Skeletal muscle satellite cell (primary cell): Measurements from ENCODE around the gene GRID2.

ENCODE experiments used
- H3K27me3 ChIP-seq: 2 replicates; pipeline ENCODE4 v1.7.0; 2013; ENCODE audit warnings: low read length; ENCODE audit not compliant: control insufficient read depth, insufficient read depth
- H3K36me3 ChIP-seq: 2 replicates; pipeline ENCODE4 v1.7.0; 2013; ENCODE audit warnings: mild to moderate bottlenecking, control low read depth, low read length; ENCODE audit not compliant: insufficient read depth
- H3K4me1 ChIP-seq: 2 replicates; pipeline ENCODE4 v1.7.0; 2013; ENCODE audit warnings: low read length; ENCODE audit not compliant: control insufficient read depth, insufficient read depth
- H3K4me2 ChIP-seq: 2 replicates; pipeline ENCODE4 v1.7.0; 2013; ENCODE audit warnings: mild to moderate bottlenecking, low read length
- H3K4me3 ChIP-seq: 2 replicates; pipeline ENCODE4 v1.7.0; 2013; ENCODE audit warnings: low read length
- H3K9ac ChIP-seq: 2 replicates; pipeline ENCODE4 v1.7.0; 2013; ENCODE audit warnings: mild to moderate bottlenecking, low read depth, low read length, moderate library complexity
- H3K9me3 ChIP-seq: replicated peaks from 2 replicates; pipeline ENCODE4 v1.7.0; 2013; ENCODE audit warnings: mild to moderate bottlenecking, control low read depth, low read length

Gene GRID2

DNA sequence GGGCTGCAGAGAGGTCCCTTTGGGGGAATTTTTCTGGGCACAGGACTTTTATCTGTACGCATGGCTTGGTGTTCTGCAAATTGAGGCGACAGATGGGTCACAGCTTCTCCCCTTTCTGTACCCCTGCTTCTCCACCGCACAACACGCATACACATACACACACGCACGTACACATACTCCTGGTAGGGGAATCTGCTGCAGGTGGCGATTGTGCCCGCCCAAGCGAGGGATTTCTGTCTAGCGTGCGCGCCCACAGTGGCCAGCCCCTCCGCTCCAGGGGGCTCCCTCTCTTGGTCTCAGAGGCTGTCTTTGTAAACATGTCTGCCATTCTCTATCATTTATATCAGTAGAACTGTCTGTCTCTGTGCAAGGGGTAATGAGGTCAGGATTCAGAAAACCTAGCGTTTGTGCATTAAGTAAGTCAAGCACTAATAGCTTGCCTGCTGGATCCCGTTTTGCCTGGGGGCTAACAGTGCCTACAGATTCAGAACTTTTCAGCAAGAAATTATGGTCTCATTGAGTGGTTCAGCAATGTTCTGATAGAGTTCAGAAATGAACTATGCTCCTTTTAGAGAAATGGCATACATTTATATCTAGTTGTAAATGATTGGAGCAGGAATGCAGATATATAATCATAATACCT lies 2.2 kb downstream of the GRID2 start:
- H3K9ac ChIP-seq = no peak overlapping the region
- H3K27me3 ChIP-seq = peaks cover 73% of the 10 kb centered on the region
- H3K4me1 ChIP-seq = peaks cover 18% of the 10 kb centered on the region
- H3K36me3 ChIP-seq = no peaks in the 10 kb centered on the region
- H3K9me3 ChIP-seq = no peaks in the 10 kb centered on the region
- peak overlapping the region; percentile 81 for H3K4me2 ChIP-seq
- H3K4me3 ChIP-seq = peak overlapping the region; percentile 60

GRCh38 chr4:92307181-92307580 lies 3.4 kb downstream of the GRID2 start:
- Histone ChIP-seq H3K9me3 (no peaks in the 10 kb centered on the region), H3K4me3 (no peak overlapping the region), H3K36me3 (no peaks in the 10 kb centered on the region), H3K9ac (no peak overlapping the region), H3K4me2 (no peak overlapping the region), H3K27me3 (peaks cover 64% of the 10 kb centered on the region), H3K4me1 (peaks cover 18% of the 10 kb centered on the region)

- Histone ChIP-seq H3K27me3 (peaks cover 57% of the 10 kb centered on the region), H3K9me3 (no peaks in the 10 kb centered on the region), H3K4me1 (peaks cover 18% of the 10 kb centered on the region), H3K9ac (no peak overlapping the region), H3K36me3 (no peaks in the 10 kb centered on the region), H3K4me3 (no peak overlapping the region), H3K4me2 (no peak overlapping the region)
Observed at GRCh38 chr4:92307866-92308265, 4.1 kb downstream of the GRID2 start.

GRCh38 chr4:92317047-92317446 lies 13.3 kb downstream of the GRID2 start:
- H3K4me1 ChIP-seq = no peaks in the 10 kb centered on the region
- no peaks in the 10 kb centered on the region for H3K9me3 ChIP-seq
- no peak overlapping the region for H3K4me2 ChIP-seq
- no peak overlapping the region for H3K4me3 ChIP-seq
- no peaks in the 10 kb centered on the region for H3K36me3 ChIP-seq
- no peak overlapping the region for H3K9ac ChIP-seq
- no peaks in the 10 kb centered on the region for H3K27me3 ChIP-seq

DNA sequence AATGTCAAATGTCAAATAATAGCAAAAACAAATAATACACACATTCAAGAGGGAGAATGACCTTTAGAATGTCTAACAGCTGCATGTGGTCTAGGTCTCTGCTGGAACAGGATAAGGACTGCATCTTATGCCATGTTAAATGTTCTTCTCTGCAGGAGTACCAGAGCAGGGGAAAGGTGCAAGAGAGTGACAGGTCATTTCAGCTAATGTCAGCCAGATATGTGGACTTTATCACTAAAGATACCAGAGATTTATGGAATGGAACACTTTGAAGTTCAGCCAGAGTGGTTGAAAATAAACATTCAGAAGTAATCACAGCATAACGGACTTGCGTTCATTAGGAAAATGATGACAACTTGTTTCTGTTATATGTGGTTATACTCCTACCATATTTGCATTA lies 24.3 kb downstream of the GRID2 start:
- Histone ChIP-seq H3K4me3 (no peak overlapping the region), H3K9me3 (no peaks in the 10 kb centered on the region), H3K27me3 (peaks cover 3% of the 10 kb centered on the region), H3K4me2 (no peak overlapping the region), H3K36me3 (no peaks in the 10 kb centered on the region), H3K9ac (no peak overlapping the region), H3K4me1 (no peaks in the 10 kb centered on the region)

DNA sequence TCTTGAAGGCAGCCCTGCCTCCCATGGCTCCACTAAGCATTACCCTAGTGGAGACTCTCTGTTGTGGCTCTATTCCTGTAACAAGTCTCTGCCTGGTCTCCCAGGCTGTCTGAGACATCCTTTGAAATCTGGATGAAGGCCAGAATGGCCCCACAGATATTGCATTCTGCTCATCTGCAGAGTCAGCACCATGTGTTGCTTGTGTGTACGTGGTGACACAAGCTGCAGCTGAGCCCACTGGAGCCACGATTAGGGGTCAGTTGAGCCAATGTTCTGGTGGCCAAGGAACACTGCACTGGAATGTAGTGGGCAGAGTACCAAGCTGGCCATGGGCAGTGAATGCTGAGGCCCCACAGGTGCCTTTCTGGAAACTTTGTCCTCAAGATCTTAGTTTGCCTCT lies 29.2 kb downstream of the GRID2 start:
- Histone ChIP-seq H3K4me3 (no peak overlapping the region), H3K4me1 (no peaks in the 10 kb centered on the region), H3K4me2 (no peak overlapping the region), H3K9ac (no peak overlapping the region), H3K36me3 (no peaks in the 10 kb centered on the region), H3K9me3 (no peaks in the 10 kb centered on the region), H3K27me3 (peaks cover 7% of the 10 kb centered on the region)

DNA sequence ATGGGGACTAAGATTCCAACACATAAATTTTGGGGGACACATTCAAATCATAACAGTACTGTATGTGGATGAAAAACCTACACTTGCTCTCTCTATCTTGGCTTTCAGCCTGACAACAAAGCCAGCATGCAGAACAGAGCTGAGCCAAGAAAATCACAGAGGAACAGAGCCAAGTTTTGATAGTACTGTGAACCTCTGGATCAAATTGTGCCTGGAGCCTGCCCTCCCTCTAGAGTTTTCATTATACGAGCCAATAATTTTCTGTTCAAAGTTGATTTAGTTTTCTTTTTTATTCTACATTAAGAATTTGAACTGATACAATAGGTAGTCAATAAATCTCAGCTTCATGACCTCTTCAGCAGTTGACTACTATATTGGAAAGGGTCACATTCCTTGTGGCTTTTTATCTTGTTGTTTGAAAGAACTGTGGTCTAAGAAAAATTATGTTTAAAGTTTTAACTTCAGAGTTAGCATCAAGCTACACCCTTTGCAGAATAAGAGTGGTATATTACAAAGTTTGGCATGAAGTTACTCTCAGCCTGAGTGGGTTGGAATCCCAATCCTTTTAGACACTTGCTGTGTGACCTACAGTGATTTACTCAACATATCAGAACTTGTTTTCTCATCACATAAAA lies 31.1 kb downstream of the GRID2 start:
- no peaks in the 10 kb centered on the region for H3K36me3 ChIP-seq
- peaks cover 7% of the 10 kb centered on the region for H3K27me3 ChIP-seq
- H3K9me3 ChIP-seq = no peaks in the 10 kb centered on the region
- H3K4me3 ChIP-seq = no peak overlapping the region
- H3K9ac ChIP-seq = no peak overlapping the region
- H3K4me2 ChIP-seq = no peak overlapping the region
- H3K4me1 ChIP-seq = no peaks in the 10 kb centered on the region

GRCh38 chr4:92339676-92340075 lies 35.9 kb downstream of the GRID2 start:
- peaks cover 3% of the 10 kb centered on the region for H3K27me3 ChIP-seq
- no peaks in the 10 kb centered on the region for H3K36me3 ChIP-seq
- no peak overlapping the region for H3K4me2 ChIP-seq
- H3K4me1 ChIP-seq = no peaks in the 10 kb centered on the region
- no peak overlapping the region for H3K9ac ChIP-seq
- no peak overlapping the region for H3K4me3 ChIP-seq
- H3K9me3 ChIP-seq = no peaks in the 10 kb centered on the region

- Histone ChIP-seq H3K4me3 (no peak overlapping the region), H3K36me3 (no peaks in the 10 kb centered on the region), H3K4me1 (no peaks in the 10 kb centered on the region), H3K9me3 (no peaks in the 10 kb centered on the region), H3K9ac (no peak overlapping the region), H3K27me3 (no peaks in the 10 kb centered on the region), H3K4me2 (no peak overlapping the region)
Observed at GRCh38 chr4:92344216-92344615, 40.5 kb downstream of the GRID2 start.

GRCh38 chr4:92346289-92346688 lies 42.5 kb downstream of the GRID2 start:
- Histone ChIP-seq H3K9me3 (no peaks in the 10 kb centered on the region), H3K27me3 (no peaks in the 10 kb centered on the region), H3K36me3 (no peaks in the 10 kb centered on the region), H3K9ac (no peak overlapping the region), H3K4me2 (no peak overlapping the region), H3K4me1 (no peaks in the 10 kb centered on the region), H3K4me3 (no peak overlapping the region)

GRCh38 chr4:92357966-92358365 lies 54.2 kb downstream of the GRID2 start:
- H3K27me3 ChIP-seq = peaks cover 6% of the 10 kb centered on the region
- H3K4me3 ChIP-seq = no peak overlapping the region
- no peaks in the 10 kb centered on the region for H3K36me3 ChIP-seq
- H3K4me2 ChIP-seq = no peak overlapping the region
- H3K4me1 ChIP-seq = no peaks in the 10 kb centered on the region
- H3K9ac ChIP-seq = no peak overlapping the region
- no peaks in the 10 kb centered on the region for H3K9me3 ChIP-seq

GRCh38 chr4:92359491-92359890 lies 55.7 kb downstream of the GRID2 start:
- H3K4me2 ChIP-seq = no peak overlapping the region
- no peaks in the 10 kb centered on the region for H3K9me3 ChIP-seq
- H3K9ac ChIP-seq = no peak overlapping the region
- peaks cover 2% of the 10 kb centered on the region for H3K27me3 ChIP-seq
- no peak overlapping the region for H3K4me3 ChIP-seq
- no peaks in the 10 kb centered on the region for H3K36me3 ChIP-seq
- no peaks in the 10 kb centered on the region for H3K4me1 ChIP-seq
